GM19452 (cell line): Measurements from ENCODE around the gene SIL1.

Experiments used
- ATAC-seq: cut with Tn5 transposase; IDR thresholded peaks from one replicate; pipeline ENCODE4 v1.9.1; 2021; ENCODE audit not compliant: unreplicated experiment

Gene SIL1

DNA sequence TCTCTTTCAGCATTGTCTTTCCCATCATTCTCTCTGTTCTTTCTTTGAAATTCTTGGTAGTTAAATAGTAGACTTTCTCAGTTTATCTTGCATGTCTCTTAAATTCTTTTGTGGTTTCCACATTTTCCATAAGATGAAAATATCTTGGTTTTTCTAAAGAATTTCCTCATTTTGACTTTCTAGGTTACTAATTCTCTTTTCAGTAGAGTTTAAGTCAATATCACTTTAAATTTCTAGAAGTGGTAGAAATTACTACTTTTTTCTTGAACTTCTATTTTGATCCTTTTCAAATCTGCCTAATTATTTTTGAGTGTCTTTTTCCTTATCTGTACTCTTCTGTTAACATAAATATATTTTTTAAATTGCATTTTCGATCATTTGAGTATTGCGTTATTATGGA, 299.4 kb downstream of the SIL1 start:
- no peak for ATAC-seq

DNA sequence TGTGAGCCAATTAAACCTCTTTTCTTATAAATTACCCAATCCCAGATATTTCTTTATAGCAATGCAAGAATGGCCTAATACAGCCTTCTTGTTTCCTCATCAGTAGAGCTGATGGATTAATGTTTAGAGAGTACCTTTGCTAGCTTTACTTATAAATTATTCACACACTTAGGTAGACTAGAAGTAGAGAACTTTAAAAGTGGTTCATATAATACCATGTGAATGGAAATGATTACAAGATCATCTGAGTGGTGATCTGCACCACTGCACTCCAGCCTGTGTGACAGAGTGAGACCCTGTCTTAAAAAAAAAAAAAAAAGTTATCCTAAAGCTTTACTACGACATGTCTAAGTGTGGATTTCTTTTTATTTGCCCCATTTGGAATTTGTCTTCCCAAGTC, 299.9 kb downstream of the SIL1 start:
- no peak for ATAC-seq
